ENCODE results near the gene ATF6. TPM values are rescaled to one million over a fixed set of nuclear protein-coding genes. Genes with fewer than 3 reads are reported as not detected.
A peak's percentile ranks its signal among the peaks of the same experiment; 100 is the strongest.
"Not testable (repeated sequence)": the region's sequence is repeated elsewhere in the genome, so short reads cannot be mapped to it uniquely, and the experiment has no call there.

Gene ATF6
- total RNA-seq, 2 experiments from 2014 or later, result 23.5 to 24.6 TPM

DNA sequence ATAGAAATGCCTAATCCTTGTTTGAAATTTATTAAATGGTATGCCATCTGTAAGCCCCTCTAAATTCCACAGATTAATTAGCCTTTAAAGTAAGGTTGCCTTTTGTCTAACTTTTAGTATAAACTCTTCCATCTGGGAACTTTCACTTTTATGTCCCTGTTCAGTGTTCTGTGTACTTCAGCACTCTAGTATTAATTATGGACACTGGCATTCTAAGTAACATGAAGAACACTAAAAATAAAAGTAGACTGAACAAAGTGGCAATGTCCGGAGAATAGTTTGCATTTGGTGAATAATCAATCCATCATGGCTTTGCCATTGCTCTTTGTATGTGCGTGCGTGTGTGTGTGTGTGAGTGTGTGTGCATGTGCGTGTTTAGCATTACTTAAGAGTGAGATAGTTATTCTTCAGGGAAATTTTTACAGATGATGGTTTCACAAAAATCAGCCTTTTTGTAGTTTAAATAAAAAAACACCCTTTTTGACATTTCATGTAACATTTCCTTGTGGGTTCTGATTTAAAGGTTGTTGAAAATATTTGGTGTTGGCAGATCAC lies 51.1 kb downstream of the ATF6 start:
- intact Hi-C loops (cut with micrococcal nuclease), result no loop called here
- H3K27me3 Mint-ChIP-seq (ENCODE audit: low read depth), result no peaks in the 10 kb centered on the region
- CTCF ChIA-PET, result no interaction called here
- no peak for DNase-seq
- H3K9me3 Mint-ChIP-seq, result no peaks in the 10 kb centered on the region
- no peak overlapping the region for H3K4me3 Mint-ChIP-seq
- no peak overlapping the region for H3K27ac Mint-ChIP-seq
- peaks cover 2% of the 10 kb centered on the region for H3K4me1 Mint-ChIP-seq (ENCODE audit: low read depth)
- peaks cover 34% of the 10 kb centered on the region for H3K36me3 Mint-ChIP-seq (ENCODE audit: low read depth)

DNA sequence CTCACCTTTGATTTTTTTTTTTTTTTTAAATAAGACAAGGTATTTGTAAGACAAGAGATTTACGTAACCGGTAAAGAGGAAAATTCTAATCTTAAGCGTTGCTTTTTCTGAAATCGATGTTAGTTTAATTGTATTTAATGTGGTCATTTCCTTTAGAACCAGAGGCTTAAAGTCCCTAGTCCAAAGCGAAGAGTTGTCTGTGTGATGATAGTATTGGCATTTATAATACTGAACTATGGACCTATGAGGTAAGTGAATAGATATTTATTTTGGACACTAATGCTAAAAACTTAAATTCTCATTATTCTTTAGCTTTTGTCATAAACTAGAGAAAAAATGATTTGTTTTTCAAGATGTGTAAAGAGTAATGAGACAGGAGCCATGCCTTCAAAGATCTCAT lies 54.8 kb downstream of the ATF6 start:
- H3K27ac Mint-ChIP-seq, result no peak overlapping the region
- no peak overlapping the region for H3K4me3 Mint-ChIP-seq
- CTCF ChIA-PET, result interaction anchor here (1.5 kb wide), 1 partner anchor 216 kb away, joined by 3 read pairs; no protein-coding TSS in a partner anchor
- intact Hi-C loops (cut with micrococcal nuclease), result no loop called here
- H3K36me3 Mint-ChIP-seq (ENCODE audit: low read depth), result peaks cover 49% of the 10 kb centered on the region
- H3K9me3 Mint-ChIP-seq, result no peaks in the 10 kb centered on the region
- no peaks in the 10 kb centered on the region for H3K27me3 Mint-ChIP-seq (ENCODE audit: low read depth)
- DNase-seq, result no peak
- peaks cover 2% of the 10 kb centered on the region for H3K4me1 Mint-ChIP-seq (ENCODE audit: low read depth)

DNA sequence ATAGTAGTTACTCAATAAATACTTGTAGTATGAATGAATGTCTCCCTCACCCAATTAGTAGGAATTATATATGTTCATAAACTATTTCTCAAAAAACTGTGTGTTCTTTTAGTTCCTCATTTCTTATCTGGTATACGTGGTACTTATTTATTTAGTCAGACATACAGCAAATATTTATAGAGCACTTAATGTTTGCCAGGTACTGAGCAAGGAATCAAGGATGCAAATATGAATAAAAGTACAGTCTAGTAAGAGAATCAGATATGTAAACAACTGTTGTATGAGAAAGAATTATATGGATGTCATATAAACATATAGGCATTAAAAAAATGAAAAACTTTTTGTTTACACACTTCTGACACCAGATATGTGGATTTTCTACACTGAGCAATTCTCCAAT lies 58.5 kb downstream of the ATF6 start:
- Mint-ChIP-seq H3K9me3 (no peaks in the 10 kb centered on the region), H3K27me3 (ENCODE audit: low read depth) (no peaks in the 10 kb centered on the region), H3K36me3 (ENCODE audit: low read depth) (peaks cover 50% of the 10 kb centered on the region), H3K27ac (no peak overlapping the region), H3K4me3 (no peak overlapping the region), H3K4me1 (ENCODE audit: low read depth) (no peaks in the 10 kb centered on the region)
- no peak for DNase-seq
- intact Hi-C loops (cut with micrococcal nuclease), result no loop called here
- CTCF ChIA-PET, result interaction anchor here (0.8 kb wide), 1 partner anchor 213 kb away, joined by 3 read pairs; no protein-coding TSS in a partner anchor

DNA sequence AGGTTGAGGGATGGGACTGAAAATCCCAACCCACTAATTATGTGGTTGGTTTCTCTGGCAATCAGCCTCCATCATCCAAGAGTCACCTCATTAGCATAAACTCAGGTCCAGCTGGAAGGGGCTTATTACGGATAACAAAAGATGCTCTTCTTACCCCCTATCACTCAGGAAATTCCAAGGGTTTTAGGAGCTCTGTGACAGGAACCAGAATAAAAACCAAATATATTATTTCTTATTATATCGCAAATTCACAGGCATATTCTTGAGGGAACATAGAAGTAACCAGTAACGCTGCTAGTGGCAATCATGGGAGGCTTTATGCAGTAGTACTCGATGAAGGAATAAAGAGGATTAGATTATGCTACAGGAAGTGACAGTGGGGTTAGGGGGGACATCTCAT lies 59.7 kb downstream of the ATF6 start:
- H3K36me3 Mint-ChIP-seq (ENCODE audit: low read depth), result peaks cover 52% of the 10 kb centered on the region
- H3K27me3 Mint-ChIP-seq (ENCODE audit: low read depth), result no peaks in the 10 kb centered on the region
- CTCF ChIA-PET, result no interaction called here

DNA sequence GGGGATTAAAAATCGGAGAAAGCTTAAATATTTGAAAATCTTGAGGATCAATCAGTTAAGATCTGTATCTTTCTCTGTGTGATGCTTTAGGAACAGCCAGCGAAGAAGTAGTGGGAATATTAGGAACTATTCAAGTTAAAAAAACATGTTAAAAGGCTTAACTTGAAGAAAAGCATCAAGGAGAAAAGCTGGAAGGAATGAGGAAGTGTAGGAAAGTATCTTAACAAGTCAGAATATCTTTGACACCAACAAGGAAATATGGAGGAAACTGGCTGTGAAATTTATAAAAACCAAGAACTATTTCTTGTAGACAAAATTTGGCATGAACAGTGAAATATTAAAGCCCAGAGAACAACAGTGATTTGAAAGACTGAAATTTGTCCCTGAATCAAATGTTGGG lies 60.4 kb downstream of the ATF6 start:
- H3K4me1 Mint-ChIP-seq (ENCODE audit: low read depth), result peaks cover under 1% of the 10 kb centered on the region
- H3K9me3 Mint-ChIP-seq, result no peaks in the 10 kb centered on the region
- H3K36me3 Mint-ChIP-seq (ENCODE audit: low read depth), result peaks cover 52% of the 10 kb centered on the region
- CTCF ChIA-PET, result no interaction called here
- DNase-seq, result no peak
- H3K4me3 Mint-ChIP-seq, result no peak overlapping the region
- no peaks in the 10 kb centered on the region for H3K27me3 Mint-ChIP-seq (ENCODE audit: low read depth)
- intact Hi-C loops (cut with micrococcal nuclease), result no loop called here
- no peak overlapping the region for H3K27ac Mint-ChIP-seq

More for the DNA sequence above, 59.7 kb downstream of the ATF6 start:
- no peak overlapping the region for H3K4me3 Mint-ChIP-seq
- intact Hi-C loops (cut with micrococcal nuclease), result no loop called here
- no peaks in the 10 kb centered on the region for H3K4me1 Mint-ChIP-seq (ENCODE audit: low read depth)
- no peak overlapping the region for H3K27ac Mint-ChIP-seq
- H3K9me3 Mint-ChIP-seq, result no peaks in the 10 kb centered on the region
- DNase-seq, result no peak

GRCh38 chr1:161827786-161828185 lies 61.7 kb downstream of the ATF6 start:
- Mint-ChIP-seq H3K27me3 (ENCODE audit: low read depth) (no peaks in the 10 kb centered on the region), H3K4me3 (no peak overlapping the region), H3K27ac (no peak overlapping the region), H3K9me3 (peaks cover 2% of the 10 kb centered on the region), H3K36me3 (ENCODE audit: low read depth) (peaks cover 47% of the 10 kb centered on the region), H3K4me1 (ENCODE audit: low read depth) (peaks cover 1% of the 10 kb centered on the region)
- no peak for DNase-seq
- CTCF ChIA-PET, result no interaction called here
- intact Hi-C loops (cut with micrococcal nuclease), result no loop called here

GRCh38 chr1:161832299-161832907 lies 66.3 kb downstream of the ATF6 start:
- H3K9me3 Mint-ChIP-seq; intact Hi-C loops (cut with micrococcal nuclease); H3K27ac Mint-ChIP-seq; H3K4me1 Mint-ChIP-seq (ENCODE audit: low read depth); DNase-seq; H3K27me3 Mint-ChIP-seq (ENCODE audit: low read depth); H3K4me3 Mint-ChIP-seq; CTCF ChIA-PET: not testable (repeated sequence)
- H3K36me3 Mint-ChIP-seq (ENCODE audit: low read depth), result peaks cover 35% of the 10 kb centered on the region

- Mint-ChIP-seq H3K9me3 (peaks cover 8% of the 10 kb centered on the region), H3K4me1 (ENCODE audit: low read depth) (peaks cover 13% of the 10 kb centered on the region), H3K4me3 (no peak overlapping the region), H3K27me3 (ENCODE audit: low read depth) (no peaks in the 10 kb centered on the region), H3K27ac (no peak overlapping the region), H3K36me3 (ENCODE audit: low read depth) (peaks cover 32% of the 10 kb centered on the region)
- intact Hi-C loops (cut with micrococcal nuclease), result no loop called here
- CTCF ChIA-PET, result no interaction called here
- DNase-seq, result no peak
These were observed 68.9 kb downstream of the ATF6 start for GRCh38 chr1:161834967-161835550.

DNA sequence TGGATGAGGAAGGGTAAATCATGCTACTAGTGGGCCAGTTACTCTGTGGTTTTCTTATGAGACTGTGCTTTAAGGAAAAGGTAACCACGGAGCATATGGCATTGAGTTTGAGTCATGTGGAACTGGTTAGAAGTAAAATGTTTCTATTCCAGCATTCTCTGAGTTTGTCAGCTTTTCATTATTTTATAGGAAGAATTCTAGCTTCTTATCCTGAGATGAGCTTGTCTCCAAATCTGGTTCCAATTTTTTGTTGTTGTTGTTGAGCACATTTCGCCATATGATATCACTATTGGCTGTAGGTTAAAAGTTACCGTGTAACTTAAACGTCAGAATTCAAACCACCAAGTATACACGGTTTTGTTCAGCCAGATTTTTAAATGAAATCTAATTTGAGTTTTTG lies 69.9 kb downstream of the ATF6 start:
- intact Hi-C loops (cut with micrococcal nuclease), result no loop called here
- Mint-ChIP-seq H3K27me3 (ENCODE audit: low read depth) (no peaks in the 10 kb centered on the region), H3K36me3 (ENCODE audit: low read depth) (peaks cover 35% of the 10 kb centered on the region), H3K4me1 (ENCODE audit: low read depth) (peaks cover 13% of the 10 kb centered on the region), H3K9me3 (peaks cover 8% of the 10 kb centered on the region), H3K27ac (no peak overlapping the region), H3K4me3 (no peak overlapping the region)
- no peak for DNase-seq
- CTCF ChIA-PET, result no interaction called here

GRCh38 chr1:161838362-161838761 lies 72.2 kb downstream of the ATF6 start:
- Mint-ChIP-seq H3K27me3 (ENCODE audit: low read depth) (no peaks in the 10 kb centered on the region), H3K9me3 (peaks cover 5% of the 10 kb centered on the region), H3K27ac (no peak overlapping the region), H3K4me3 (no peak overlapping the region), H3K4me1 (ENCODE audit: low read depth) (peaks cover 19% of the 10 kb centered on the region), H3K36me3 (ENCODE audit: low read depth) (peaks cover 38% of the 10 kb centered on the region)
- DNase-seq, result no peak
- CTCF ChIA-PET, result interaction anchor here (1.3 kb wide), 1 partner anchor 199 kb away, joined by 4 read pairs; no protein-coding TSS in a partner anchor
- intact Hi-C loops (cut with micrococcal nuclease), result no loop called here

- Mint-ChIP-seq H3K36me3 (ENCODE audit: low read depth) (peaks cover 33% of the 10 kb centered on the region), H3K9me3 (no peaks in the 10 kb centered on the region), H3K27me3 (ENCODE audit: low read depth) (no peaks in the 10 kb centered on the region), H3K4me1 (ENCODE audit: low read depth) (peaks cover 25% of the 10 kb centered on the region), H3K27ac (peak overlapping the region; percentile 17), H3K4me3 (no peak overlapping the region)
- intact Hi-C loops (cut with micrococcal nuclease), result no loop called here
- CTCF ChIA-PET, result no interaction called here
- no peak for DNase-seq
These were observed 72.8 kb downstream of the ATF6 start for GRCh38 chr1:161838885-161839284.

DNA sequence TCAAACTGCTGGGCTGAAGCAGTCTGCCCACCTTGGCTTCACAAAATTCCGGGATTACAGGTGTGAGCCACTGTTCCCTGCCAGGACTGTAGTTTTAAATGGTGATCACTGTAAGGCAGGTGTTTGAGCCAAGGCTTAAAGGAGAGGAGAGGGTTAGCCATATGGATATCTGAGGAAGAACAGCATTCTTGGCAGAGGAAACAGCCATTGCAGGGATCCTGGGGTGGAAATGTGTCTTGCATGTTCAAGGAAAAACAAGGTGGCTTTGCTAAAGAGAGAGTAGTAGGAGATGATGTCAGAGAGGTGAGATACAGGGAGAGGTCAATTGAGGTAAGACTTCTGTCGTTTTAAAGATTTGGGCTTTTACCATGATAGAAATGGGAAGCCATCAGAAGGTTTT lies 73.5 kb downstream of the ATF6 start:
- Mint-ChIP-seq H3K4me3 (no peak overlapping the region), H3K36me3 (ENCODE audit: low read depth) (peaks cover 36% of the 10 kb centered on the region), H3K9me3 (no peaks in the 10 kb centered on the region), H3K27ac (no peak overlapping the region), H3K4me1 (ENCODE audit: low read depth) (peaks cover 30% of the 10 kb centered on the region), H3K27me3 (ENCODE audit: low read depth) (no peaks in the 10 kb centered on the region)
- intact Hi-C loops (cut with micrococcal nuclease), result no loop called here
- CTCF ChIA-PET, result no interaction called here
- DNase-seq, result no peak

GRCh38 chr1:161840363-161840762 lies 74.2 kb downstream of the ATF6 start:
- H3K36me3 Mint-ChIP-seq (ENCODE audit: low read depth), result peaks cover 32% of the 10 kb centered on the region
- H3K4me3 Mint-ChIP-seq, result no peak overlapping the region
- H3K4me1 Mint-ChIP-seq (ENCODE audit: low read depth), result peaks cover 30% of the 10 kb centered on the region
- no peaks in the 10 kb centered on the region for H3K9me3 Mint-ChIP-seq
- H3K27me3 Mint-ChIP-seq (ENCODE audit: low read depth), result no peaks in the 10 kb centered on the region
- intact Hi-C loops (cut with micrococcal nuclease), result loop anchor here (5.0 kb wide), 2 partner anchors 48 to 122 kb away; no protein-coding TSS in a partner anchor
- no peak for DNase-seq
- H3K27ac Mint-ChIP-seq, result no peak overlapping the region
- CTCF ChIA-PET, result interaction anchor here (1.0 kb wide), 1 partner anchor 197 kb away, joined by 3 read pairs; no protein-coding TSS in a partner anchor
